Activated T-cell treated with anti-CD3 and anti-CD28 coated beads, Interleukin-2, amount 50 U/mL, for 1 hour (primary cell): ENCODE measurements around the gene AFAP1.

ENCODE experiments used
- DNase-seq: peaks from one replicate; pipeline ENCODE4 v3.0.0-alpha.2; 2020

The AFAP1 gene

DNA sequence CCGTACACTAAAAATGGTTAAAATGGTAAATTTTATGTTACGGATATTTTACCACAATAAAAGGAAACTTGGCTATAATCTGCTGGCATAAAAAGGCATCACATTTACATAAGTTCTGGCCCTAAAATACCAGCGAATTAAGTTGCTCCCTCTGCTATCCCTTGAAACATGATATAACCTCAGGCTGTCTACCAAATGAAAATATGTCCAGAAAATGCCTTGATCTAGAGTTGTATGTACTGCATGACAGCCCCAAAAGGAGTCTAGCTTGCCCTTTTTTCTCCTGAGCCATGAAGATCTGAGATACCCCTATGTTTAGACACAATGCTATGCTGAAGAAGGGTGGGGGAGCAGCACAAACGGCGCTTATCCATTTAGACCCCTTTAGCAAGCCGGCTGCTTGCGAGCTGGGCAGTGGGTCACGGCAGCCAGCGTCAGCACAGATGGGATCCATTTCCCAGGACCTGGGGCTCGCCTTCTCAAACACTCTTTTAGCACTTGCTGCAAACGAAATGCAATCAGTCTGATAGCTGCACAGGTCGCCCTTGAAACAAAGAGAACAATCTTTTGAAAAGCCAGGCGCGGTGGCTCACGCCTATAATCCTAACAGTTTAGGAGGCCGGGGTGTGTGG, 77.0 kb downstream of the AFAP1 start:
- DNase-seq: no peak

DNA sequence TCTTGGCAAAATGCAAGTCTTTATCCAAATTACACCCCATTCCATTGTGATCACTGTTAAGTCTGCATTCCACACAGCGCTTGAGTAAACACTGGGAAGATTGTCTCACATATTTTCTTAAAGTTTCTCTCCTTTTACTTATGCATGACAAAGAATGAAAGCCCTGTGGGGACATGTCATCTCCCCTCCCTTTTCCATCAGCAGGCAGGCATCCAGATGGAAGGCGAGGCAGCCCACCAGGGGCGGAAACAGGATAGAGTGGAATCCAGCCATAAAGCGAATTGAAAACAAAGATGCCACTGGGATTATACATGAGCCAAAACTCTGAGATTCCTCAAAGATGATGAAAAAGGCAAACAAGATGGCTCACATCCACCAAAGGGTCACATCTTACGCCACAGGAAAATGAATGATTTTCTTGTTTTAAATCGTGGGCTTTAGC, 78.2 kb downstream of the AFAP1 start:
- DNase-seq: no peak

DNA sequence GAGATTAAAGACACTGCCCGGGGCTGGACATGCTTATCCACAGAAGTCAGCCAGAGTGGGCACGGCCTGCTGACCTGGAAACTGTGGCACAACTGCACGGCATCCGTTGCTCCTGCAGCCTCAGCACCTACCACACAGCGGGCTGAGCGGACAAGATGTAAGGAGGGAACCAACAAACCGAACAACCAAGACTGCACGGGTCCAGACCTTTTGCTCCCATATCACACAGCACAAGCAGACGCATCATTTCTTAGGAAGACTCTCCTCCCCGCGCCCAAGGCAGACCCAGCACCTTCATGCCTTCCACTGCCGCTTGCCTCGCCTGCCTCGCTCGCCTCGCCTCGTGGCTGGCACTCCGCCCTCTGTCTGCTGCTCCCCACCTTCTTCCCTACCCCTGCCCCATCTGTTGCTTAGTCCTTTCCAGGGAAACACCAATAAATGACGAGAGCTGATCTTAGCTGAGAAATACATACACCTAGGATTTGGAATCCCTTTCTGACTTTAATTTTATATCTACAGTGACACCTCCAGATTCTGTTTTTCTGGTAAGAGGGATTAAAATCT, 79.0 kb downstream of the AFAP1 start:
- no peak for DNase-seq

DNA sequence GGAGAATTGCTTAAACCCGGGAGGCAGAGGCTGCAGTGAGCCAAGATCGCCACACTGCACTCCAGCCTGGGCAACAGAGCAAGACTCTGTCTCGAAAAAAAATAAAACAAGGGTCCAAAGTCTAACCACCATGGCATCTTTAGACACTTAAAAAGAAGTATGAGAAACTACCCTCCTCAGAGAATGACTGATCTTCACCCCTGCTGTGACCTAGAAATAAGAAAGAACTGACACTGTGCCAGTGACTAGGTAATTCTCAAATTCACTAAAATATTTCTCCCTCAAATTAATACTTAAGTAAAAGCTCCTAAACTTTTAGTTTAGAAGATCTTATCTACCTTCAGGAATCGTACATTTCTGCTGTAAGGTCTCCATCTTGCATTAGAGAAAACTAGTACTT, 80.3 kb downstream of the AFAP1 start:
- DNase-seq: no peak

DNA sequence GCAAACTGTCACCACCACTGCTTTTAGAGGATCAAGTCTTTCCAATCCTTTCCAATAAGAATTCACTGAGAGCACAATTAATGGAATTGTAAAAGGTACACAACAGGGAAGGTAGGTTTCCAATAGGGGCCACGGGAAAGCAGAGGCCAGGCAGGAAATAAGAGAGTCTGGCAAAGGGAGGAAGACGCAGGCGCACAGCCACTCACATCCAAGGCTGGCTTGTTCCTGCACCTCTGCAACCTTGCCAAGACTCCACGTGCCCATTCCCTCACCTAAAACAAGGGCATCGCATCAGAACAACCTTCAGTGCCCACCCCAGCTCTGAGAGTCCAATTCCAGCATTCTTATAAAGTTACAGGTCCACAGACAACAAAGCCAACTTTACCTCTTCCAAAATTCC, 81.2 kb downstream of the AFAP1 start:
- DNase-seq: no peak

DNA sequence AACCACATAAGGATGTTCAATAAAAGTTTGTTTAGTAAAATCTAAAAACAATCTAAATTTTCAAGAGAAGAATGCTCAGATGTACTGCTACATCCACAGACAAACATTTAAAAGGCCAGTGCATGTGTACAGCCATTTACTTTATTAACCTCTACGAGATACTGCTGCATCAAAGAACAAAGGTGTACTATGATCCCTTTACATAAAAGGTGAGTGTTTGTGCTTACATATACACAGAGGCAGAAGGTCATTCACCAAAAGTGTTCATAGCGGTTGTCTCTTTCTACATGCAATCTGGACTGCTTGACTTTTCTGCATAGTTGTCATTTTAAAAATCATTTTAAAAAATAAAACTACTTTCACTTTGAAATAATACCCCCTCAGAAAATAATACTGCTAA, 81.7 kb downstream of the AFAP1 start:
- DNase-seq: no peak

DNA sequence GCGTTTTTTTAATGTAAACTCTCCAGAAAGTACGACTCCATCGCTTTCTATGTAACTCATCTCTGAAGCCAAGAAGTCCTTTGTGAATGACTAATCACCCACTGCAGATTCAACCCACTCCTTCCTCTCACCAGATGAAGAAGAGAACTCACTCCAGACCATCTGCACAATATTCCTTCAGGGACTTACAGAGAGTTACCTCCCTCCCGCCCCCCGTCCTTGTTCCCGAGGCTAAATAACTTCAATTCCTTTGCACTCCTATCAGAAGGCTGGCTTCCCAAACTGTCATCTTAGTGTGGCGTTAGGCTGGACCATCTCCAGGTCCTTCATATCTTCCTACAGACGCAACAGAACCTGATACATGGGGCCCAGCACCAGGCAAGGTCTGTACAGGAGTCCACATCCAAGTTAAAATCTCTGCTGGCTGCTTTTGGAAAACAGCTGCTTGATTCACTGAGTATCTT, 82.4 kb downstream of the AFAP1 start:
- no peak for DNase-seq

DNA sequence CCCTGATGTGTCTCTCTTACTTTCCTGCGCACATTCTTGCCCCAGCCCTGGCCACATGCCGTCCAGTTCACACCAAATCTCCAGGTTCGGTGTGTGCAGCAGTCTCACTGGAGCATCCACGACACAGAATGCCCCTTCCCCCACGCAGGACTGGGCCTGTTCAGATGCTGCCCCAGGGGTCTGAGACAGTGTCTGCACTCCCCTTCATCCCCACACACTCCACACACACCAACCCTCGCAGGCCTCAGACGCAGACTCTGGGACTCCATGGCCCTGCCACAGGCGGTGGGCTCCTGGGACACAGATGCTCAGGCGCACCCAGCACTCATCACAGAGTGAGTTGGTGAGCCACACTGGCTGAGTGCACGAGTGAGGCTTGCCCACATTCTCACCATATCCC, 83.9 kb downstream of the AFAP1 start:
- no peak for DNase-seq

DNA sequence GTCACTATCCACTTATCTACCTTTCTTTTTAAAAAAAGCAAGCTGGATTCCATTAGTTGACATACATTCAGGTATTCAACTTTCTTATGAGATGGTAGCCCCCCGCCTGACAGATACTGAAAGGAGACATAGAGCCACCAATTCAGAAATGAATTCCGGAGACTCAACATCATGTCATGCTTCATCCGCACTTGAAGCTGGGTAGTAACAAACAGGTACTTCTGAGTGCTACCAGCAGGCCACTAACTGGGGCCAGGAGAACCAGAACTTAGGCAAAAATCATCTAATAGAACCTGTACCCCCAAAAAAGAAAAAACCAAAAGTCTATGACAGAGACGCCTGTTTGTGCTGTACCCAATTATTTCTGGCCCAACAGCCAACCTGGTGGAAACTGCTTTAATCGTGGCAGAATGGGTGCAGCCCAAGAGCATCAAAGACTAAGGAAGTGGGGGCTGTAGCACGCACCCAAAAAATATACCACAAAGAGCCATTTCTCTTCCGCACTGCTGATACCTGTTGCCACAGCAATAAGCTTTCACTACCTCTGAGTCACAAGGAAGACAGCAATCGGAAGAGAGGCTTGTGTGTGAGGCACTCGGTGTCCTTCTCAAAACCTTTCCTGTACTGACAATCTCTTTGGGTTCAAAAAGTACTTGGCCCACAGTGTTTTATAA, 84.8 kb downstream of the AFAP1 start:
- peak; percentile 56 for DNase-seq

DNA sequence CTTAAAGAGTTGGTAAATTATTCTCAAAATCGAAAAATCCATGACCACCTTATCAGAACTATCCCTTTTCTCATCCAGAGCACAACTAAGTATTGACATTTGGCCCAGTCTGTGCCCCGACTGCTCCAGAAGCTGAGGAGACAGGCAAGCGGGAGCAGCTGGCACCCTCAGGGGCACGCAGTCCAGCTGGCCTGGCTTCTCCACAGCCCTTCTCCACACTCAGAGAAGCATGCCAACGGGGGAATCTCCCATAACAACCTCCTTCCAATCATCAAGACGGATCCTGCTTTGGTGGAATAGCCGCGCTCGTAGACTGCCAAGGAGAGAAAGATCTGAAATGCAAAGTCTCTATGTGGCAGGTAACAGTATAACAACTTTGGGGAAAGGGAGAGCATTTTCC, 85.4 kb downstream of the AFAP1 start:
- DNase-seq: no peak

DNA sequence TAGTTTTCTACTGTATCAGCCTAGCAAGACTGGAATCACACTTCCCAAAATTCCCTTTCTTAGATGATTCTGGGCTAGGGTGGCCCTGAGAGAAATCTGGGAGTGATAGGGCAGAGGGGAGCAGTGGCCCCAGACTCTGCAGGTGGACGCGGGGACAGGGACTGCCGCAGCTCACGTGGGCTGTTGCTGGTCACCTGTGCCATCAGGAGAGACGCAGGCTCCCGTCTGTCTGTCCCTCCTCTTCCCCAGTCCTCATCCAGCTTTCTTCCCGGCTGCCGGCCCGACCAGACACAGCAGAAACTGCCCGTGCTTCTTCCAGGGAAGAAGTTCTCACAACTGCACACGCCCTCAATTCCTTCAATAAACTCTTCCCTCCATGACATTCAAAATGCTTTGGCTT, 86.4 kb downstream of the AFAP1 start:
- no peak for DNase-seq

DNA sequence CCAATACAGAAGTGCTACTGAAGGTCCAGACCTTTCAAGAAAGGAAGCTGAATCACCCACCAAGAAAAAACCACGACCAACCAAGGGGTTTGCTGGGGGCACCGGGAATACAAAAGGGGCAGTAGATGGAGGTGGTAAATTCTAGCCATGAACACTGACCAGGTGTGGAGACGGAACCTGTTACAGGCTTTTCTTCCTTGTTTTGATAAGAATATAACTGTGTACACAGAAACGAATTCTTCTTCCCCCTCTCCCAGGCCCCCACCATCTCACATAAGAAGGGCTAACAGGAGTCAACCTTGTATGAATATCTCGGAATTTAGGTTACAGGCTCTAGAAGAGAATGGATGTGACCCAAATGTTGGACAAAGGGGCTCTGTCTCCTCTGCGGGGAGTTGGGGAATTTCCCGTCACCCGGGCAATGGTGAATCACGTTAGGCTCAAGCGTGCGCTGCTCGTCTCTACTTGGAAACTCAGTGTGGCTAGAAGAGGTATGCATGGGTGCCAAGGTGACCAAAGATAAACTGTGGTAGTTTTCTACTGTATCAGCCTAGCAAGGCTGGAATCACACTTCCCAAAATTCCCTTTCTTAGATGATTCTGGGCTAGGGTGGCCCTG, 87.0 kb downstream of the AFAP1 start:
- no peak for DNase-seq

DNA sequence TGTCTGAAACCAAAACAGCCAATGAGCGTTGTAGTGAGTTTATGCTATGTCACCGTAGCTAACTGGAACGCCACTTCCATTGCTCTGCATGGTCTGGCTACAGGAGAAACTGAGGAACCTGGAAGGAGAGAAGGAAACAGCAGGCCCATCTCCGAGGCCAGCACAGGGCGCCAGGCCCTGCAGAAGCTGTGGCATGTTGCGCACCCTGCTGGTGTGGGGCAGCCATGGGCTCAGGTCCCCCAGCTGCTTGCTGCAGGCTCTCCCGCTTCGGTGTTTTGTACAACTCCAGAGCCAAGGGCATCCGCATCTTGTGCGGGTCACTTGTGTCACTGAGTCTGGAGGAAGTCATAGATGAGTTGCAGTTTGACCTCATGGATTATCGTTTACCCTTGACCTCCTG, 89.2 kb downstream of the AFAP1 start:
- DNase-seq: no peak

DNA sequence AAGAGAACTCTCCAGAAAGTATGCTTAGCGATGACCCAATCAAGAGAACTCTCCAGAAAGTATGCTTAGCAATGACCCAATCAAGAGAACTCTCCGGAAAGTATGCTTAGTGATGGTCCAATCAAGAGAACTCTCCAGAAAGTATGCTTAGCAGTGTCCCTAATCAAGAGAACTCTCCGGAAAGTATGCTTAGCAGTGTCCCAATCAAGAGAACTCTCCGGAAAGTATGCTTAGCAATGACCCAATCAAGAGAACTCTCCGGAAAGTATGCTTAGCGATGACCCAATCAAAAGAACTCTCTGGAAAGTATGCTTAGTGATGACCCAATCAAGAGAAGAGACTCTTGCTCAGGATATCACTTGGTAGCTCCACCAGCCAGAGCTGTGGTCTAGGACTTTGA, 92.5 kb downstream of the AFAP1 start:
- no peak for DNase-seq

DNA sequence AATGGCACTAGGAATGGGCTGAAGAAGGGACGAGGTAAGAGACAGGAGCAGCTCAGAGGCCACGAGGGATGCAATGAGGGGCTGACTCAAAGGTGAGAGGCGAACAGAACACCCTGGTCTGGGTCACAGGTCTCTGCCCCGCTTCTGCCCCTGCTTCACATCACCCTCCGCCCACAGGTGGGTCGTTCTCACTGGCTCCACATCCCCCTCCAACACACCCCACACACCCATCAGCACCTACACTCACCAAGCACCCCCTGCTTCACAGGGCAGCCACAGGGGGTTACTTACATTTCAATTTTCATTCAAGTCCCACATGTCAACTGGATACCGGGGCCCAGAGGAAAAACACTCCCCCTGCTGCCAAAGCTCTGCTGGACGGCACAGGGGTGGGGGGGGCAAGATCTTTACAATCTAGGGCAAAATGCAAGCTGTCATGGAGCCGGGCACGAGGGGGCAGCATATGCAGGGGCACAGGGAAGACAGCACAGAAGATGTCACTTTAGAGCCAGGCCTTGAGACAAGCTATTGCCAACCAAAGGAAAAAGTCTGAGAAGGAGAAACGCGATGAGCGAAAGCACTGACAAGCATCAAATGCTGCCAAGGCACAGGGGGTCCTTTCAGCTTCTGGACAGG, 94.0 kb downstream of the AFAP1 start:
- DNase-seq: no peak

DNA sequence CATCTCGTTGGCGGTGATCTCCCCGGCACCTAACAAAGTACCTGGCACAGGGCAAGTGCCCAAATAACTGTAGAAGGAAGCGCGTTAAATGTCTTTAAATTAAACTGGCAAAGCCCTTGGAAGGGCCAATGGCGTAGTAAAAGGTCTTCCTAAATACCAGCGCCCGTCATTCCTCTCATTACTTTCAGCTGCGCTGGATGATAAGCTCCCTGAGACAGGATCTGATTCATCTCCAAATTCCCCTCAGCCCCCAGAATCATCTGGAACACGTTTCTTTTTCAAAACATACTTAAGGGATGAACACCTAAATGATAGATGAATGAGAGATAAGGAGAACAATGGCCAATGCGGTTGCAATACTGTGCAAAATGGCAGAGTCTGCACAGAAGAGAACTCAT, 95.1 kb downstream of the AFAP1 start:
- no peak for DNase-seq

DNA sequence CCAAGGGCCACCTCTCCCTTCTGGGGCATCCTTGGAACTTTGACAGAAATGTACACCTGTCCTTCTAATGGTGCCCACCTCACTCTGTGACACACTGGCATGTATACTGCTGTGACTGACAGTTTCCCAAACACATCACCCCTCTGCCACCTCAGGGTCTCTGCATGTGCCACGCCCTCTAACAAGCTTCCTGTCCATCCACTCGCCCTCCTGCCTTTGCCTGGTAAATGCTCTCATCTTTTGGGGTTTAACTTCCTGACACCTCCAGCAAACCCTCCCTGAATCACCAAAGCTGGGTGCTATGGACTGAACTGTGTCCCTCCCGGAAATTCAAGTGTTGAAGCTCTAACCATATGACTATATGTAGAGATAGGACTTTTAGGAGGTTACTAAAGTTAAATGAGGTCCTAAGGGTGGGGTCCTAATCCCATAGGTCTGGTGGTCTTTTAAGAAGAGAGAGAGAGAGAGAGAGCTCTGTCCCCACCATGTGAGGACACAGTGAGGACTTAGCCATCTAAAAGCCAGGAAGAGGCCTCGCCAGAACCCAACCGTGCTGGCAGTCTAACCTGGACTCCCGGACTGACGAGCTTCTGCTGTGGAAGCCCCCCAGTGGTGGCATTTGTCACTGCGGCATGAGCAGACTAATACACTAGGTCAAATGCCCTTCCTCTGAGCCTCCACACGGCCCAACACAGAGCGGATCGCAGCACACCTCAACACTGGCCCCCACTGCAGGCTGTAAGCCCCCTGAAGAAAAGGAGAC, 95.6 kb downstream of the AFAP1 start:
- DNase-seq: peak; percentile 75

DNA sequence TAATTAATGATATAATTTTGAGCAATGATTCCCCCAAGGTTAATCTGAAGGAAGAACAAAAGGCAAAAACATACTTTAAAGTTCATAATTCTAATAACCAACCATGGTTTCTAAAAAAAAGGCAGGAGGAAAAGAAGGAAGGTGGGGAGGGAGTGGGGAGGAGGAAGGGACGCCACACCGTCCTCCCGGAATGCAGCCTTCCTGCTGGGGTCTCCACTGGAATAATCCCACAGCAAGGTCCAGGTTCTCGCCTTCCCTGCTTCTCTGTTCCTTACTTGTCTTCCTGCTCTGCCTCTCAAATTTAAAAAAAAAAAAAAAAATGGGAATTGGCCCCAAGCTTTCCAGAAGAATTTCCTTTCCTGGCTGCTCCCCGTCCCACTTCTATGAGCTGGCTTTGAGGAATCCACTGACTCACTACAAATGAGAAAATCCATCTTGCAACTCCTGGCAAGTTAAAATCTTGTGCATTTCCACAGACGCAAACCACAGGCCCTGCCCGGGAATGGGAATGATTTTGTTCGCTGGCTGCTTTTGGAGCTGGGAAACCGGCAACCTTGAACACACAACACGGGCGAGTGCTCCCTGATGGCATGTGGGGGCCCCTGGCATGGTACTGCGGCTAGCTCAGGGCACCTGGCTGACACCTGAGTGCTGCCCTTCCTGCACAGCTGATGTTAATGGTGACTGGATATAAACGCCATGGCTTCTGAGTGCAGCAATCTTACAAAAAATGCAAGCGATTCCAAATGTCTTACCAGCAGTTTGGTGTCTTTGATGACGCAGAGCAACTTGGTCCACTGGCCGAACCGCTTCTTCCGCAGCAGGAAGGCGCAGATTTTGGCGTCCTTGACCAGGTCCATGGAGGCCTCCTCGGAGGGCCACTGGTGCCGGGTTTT, 97.0 kb downstream of the AFAP1 start:
- DNase-seq: no peak

DNA sequence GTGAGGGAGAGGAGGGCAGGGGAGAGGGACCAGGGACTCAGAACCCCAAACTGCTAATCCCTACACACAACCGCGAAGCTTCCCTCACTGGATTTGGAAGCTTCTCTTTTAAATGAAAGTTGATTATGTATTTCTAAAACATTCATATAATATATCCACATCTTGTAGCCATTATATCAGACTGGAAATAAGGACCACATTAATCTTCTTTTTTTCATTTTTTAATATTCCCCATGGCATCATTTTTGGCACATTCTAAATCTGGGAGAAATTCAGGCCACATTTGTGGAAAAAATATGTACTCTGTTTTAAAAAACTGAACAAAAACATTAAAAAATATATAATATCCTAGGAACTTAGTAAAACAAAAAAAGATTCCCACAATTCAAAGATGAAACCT, 97.8 kb downstream of the AFAP1 start:
- DNase-seq: no peak

DNA sequence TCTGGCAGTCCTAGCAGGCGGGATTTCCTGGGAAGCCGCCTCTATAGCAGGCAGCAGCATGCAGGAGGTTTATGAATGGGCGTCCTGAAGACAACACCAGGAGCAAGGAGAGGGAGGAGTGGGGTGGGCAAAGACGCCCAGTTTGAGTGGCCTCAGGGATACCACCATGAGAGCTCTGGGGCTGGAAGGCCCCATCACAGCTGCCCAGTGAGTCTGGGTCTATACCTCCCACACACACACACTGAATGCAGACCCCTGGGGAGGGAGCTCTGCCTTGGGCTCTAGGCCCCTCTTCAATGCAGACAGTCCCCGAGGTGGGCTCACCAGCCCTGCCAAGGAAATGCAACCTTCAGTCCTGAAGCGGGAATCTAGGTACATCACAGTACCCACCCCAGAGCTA, 98.6 kb downstream of the AFAP1 start:
- no peak for DNase-seq

DNA sequence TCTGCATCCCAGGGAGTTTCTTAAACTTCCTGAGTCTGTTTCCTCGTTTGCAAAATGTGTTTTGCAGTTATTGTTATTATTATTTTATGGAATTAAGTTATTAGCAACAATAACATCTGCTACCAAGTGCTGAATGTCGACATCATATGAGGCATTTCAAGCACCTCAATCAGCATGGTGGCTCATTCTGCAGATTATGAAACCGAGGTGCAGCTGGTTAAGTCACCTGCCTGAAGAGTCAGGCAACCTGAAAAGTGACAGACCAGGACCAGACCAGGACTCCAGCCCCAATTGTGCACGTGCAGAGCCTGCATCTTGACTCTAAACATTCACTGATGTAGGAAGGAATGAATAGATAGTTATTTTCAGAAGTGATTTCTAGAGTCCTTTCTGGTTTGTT, 99.8 kb downstream of the AFAP1 start:
- DNase-seq: no peak
